ENCODE measurements around the gene SFMBT1. TPM values are rescaled to one million over a fixed set of nuclear protein-coding genes. Genes with fewer than 3 reads are reported as not detected.

The SFMBT1 gene
- total and polyA plus RNA-seq, 9 of the 15 experiments (the other 6 are each of a cell fraction or from before 2014, with no cell fraction given): 0.76 to 6.6 (median 3.6) TPM

GRCh38 chr3:53024315-53024714 is 21.6 kb downstream of the SFMBT1 start (continued):
- no peak for TF ChIP-seq ATF1 (CRISPR knock-in tag; IDR thresholded peaks at IDR 0.05)
- no peak for TF ChIP-seq ATF1 (tag; IDR thresholded peaks at IDR 0.05)

DNA sequence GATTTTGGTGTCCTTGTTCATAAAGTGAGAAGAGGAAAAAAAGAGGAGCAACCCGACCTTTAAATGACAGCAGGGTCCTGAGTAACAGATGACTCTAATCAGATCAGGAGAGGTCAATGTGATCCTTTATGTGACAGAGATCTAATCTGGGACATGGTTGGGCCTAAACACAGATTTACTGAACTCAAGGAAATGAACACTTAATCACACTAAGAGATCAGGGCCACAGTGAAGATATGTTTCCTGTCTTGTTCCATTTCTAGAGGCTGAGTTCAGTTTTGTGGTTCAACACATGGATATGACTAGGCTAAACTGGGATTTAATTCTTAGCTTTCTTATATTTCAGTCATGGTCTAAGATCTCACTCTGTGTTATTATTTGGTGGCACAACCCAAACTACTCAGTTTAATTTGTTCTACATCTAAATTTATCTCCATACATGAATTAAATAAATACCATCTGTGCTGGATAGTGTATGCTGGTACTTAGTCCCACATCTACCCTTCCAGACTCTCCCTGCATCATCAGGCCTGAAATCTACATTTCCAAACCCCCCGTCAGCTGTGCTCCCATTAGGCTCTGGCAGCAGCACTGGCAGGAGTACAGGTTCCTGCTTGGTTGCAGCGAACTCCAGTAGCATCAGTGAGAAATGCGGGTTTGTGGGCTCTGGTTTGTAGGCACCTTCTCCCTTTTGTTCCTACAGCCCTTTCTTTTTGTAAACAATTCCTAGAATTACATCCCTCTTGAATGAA is 22.6 kb downstream of the SFMBT1 start:
- TF ChIP-seq CBX8 (IDR thresholded peaks at IDR 0.05; ENCODE audit: borderline replicate concordance, extremely low read depth, low read depth, low read length, poor library complexity, severe bottlenecking) (no peak), HMG20A (CRISPR knock-in tag; conservative IDR thresholded peaks at IDR 0.05) (no peak), GATAD2A (IDR thresholded peaks at IDR 0.05) (no peak), CBFB (CRISPR knock-in tag; IDR thresholded peaks at IDR 0.05) (no peak), TCF3 (CRISPR knock-in tag; IDR thresholded peaks at IDR 0.05) (no peak), ZNF384 (IDR thresholded peaks at IDR 0.05; ENCODE audit: low read depth, low read length) (no peak), FOXO4 (CRISPR knock-in tag; IDR thresholded peaks at IDR 0.05) (no peak)
- TF ChIP-seq, protein P1, sequence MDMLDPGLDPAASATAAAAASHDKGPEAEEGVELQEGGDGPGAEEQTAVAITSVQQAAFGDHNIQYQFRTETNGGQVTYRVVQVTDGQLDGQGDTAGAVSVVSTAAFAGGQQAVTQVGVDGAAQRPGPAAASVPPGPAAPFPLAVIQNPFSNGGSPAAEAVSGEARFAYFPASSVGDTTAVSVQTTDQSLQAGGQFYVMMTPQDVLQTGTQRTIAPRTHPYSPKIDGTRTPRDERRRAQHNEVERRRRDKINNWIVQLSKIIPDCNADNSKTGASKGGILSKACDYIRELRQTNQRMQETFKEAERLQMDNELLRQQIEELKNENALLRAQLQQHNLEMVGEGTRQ (CRISPR knock-in tag; IDR thresholded peaks at IDR 0.05): no peak
- ATAC-seq: no peak
- no peak overlapping the region for H3K4me2 ChIP-seq (ENCODE audit: insufficient read depth, low read length)
- in situ Hi-C loops (cut with MboI) (no loop called here), intact Hi-C loops (cut with micrococcal nuclease) (no loop called here)
- DNase-seq (ENCODE audit: extremely low read depth in 1 of 4, low spot score in 3 of 4): no peak
- no peak overlapping the region for H2AFZ ChIP-seq (ENCODE audit: low read depth, low read length)
- peaks cover 3% of the 10 kb centered on the region; the same call in 1 of the 3 replicates for H3K79me2 ChIP-seq (ENCODE audit: control insufficient read depth, insufficient read depth, low read length)
- H3K9me1 ChIP-seq (ENCODE audit: control insufficient read depth, insufficient read depth, low read length): no peaks in the 10 kb centered on the region
- no peak overlapping the region for H3K9ac ChIP-seq (ENCODE audit: insufficient read depth in 1 of 2, low read depth in 2 of 2, low read length in 2 of 2)
- H3K9me3 ChIP-seq (replicated peaks; ENCODE audit: control insufficient read depth, insufficient read depth, low read depth, low read length): no peaks in the 10 kb centered on the region
- no peak for FAIRE-seq
- H3K27ac ChIP-seq (ENCODE audit: extremely low read depth, low read depth, low read length): no peak overlapping the region
- no peaks in the 10 kb centered on the region for H3K36me3 ChIP-seq (ENCODE audit: control insufficient read depth, insufficient read depth, low read length)
- WGBS (ENCODE audit: insufficient coverage, low coverage, missing lambda C conversion rate): 64% methylated on average over 4 of the region's 4 CpGs
- H3K4me1 ChIP-seq (replicated peaks in 1 of 2; ENCODE audit: control insufficient read depth in 2 of 2, insufficient read depth in 2 of 2, low read length in 2 of 2): peaks cover 0 to 11% of the 10 kb centered on the region in 2 experiments; a peak in 3 of 5 replicates
- no peaks in the 10 kb centered on the region for H4K20me1 ChIP-seq (replicated peaks; ENCODE audit: control insufficient read depth, insufficient read depth, low read length)
- POLR2A ChIA-PET: no interaction called here
- H3K27me3 ChIP-seq (ENCODE audit: control insufficient read depth in 2 of 2, insufficient read depth in 2 of 2, low read length in 2 of 2): no peaks in the 10 kb centered on the region
- CTCF ChIA-PET (ENCODE audit: low intra/inter-chr PET ratio): no interaction called here
- no TSS peak for BruUV-seq (replicated peaks)
- H3K4me3 ChIP-seq: no peak overlapping the region

Measured in K562 (cell line).